Esophagus squamous epithelium (tissue), 4 donors: ENCODE results near the gene BRIX1.

Experiments
- POLR2A ChIP-seq, 4 donors: fragments of 450-650 bp; IDR thresholded peaks; one replicate each; pipeline ENCODE4 v1.6.1; 2017; ENCODE audit warnings: antibody characterized with exemption in 4 of 4, mild to moderate bottlenecking in 4 of 4, moderate library complexity in 3 of 4
- TF ChIP-seq, protein P1 (sequence below), 6 experiments: fragments of 450-650 bp in 4 of 6; fragments of 200-600 bp in 2 of 6; sonication (generic) in 2 of 6; IDR thresholded peaks; one replicate each; pipeline ENCODE4 v1.5.1; 2016 to 2019; ENCODE audit warnings: antibody characterized with exemption in 6 of 6, mild to moderate bottlenecking in 4 of 6, moderate library complexity in 4 of 6

DNA sequence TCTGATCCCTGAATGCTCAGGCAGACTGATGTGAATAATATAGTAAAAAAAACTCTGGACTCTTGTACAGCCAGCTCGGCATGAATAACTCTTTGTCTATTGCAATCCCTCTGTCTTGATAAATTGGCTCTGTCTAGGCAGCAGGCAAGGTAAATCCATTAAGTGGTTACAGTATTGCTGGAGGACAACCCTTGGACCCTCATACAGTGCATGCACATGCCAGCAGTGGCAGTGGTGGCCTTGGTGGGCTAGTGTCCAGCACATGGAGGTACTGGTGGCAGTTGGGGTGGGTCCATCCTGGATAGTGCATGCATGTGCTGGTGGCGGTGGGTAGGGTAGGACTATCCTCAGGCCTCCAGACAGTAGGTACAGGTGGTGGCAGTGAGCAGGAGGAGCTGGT is 52.7 kb downstream of the BRIX1 start:
- TF ChIP-seq POLR2A (IDR thresholded peaks at IDR 0.05), result no peak
- TF ChIP-seq, protein P1, sequence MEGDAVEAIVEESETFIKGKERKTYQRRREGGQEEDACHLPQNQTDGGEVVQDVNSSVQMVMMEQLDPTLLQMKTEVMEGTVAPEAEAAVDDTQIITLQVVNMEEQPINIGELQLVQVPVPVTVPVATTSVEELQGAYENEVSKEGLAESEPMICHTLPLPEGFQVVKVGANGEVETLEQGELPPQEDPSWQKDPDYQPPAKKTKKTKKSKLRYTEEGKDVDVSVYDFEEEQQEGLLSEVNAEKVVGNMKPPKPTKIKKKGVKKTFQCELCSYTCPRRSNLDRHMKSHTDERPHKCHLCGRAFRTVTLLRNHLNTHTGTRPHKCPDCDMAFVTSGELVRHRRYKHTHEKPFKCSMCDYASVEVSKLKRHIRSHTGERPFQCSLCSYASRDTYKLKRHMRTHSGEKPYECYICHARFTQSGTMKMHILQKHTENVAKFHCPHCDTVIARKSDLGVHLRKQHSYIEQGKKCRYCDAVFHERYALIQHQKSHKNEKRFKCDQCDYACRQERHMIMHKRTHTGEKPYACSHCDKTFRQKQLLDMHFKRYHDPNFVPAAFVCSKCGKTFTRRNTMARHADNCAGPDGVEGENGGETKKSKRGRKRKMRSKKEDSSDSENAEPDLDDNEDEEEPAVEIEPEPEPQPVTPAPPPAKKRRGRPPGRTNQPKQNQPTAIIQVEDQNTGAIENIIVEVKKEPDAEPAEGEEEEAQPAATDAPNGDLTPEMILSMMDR (IDR thresholded peaks at IDR 0.05), result no peak
